Measurements from ENCODE around the gene ELOVL4.

ELOVL4 gene

GRCh38 chr6:79909517-79909916, 37.8 kb downstream of the ELOVL4 start:
- no peak for DNase-seq

GRCh38 chr6:79902046-79902445, 45.3 kb downstream of the ELOVL4 start:
- no peak for DNase-seq

GRCh38 chr6:79898076-79898475, 49.3 kb downstream of the ELOVL4 start:
- no peak for DNase-seq

GRCh38 chr6:79896075-79896449, 51.3 kb downstream of the ELOVL4 start:
- DNase-seq, result no peak

GRCh38 chr6:79895382-79896074, 51.8 kb downstream of the ELOVL4 start:
- no peak for DNase-seq

- DNase-seq, result no peak
These were observed 52.4 kb downstream of the ELOVL4 start for GRCh38 chr6:79894939-79895338.

- no peak for DNase-seq
These were observed 58.8 kb downstream of the ELOVL4 start for GRCh38 chr6:79888587-79888986.

- no peak for DNase-seq
These were observed 69.1 kb downstream of the ELOVL4 start for GRCh38 chr6:79878142-79878748.

GRCh38 chr6:79874531-79875134, 72.7 kb downstream of the ELOVL4 start:
- DNase-seq, result no peak

- DNase-seq, result no peak
These were observed 74.4 kb downstream of the ELOVL4 start for GRCh38 chr6:79872986-79873385.

GRCh38 chr6:79872303-79872702, 75.0 kb downstream of the ELOVL4 start:
- DNase-seq, result no peak

- DNase-seq, result peak; percentile 72
These were observed 77.7 kb downstream of the ELOVL4 start for GRCh38 chr6:79869600-79870084.

GRCh38 chr6:79869184-79869583, 78.2 kb downstream of the ELOVL4 start:
- DNase-seq, result no peak

- DNase-seq, result no peak
These were observed 79.1 kb downstream of the ELOVL4 start for GRCh38 chr6:79868098-79868722.
